HPDE6-E6E7 (cell line): Measurements from ENCODE around the gene DHRSX.
"Not testable (repeated sequence)": the region's sequence is repeated elsewhere in the genome, so short reads cannot be mapped to it uniquely, and the experiment has no call there.

Experiments used
- DNase-seq: peaks from one replicate; pipeline ENCODE4 v3.0.0; 2011; ENCODE audit warnings: missing footprints; ENCODE audit errors: extremely low spot score

The DHRSX gene

DNA sequence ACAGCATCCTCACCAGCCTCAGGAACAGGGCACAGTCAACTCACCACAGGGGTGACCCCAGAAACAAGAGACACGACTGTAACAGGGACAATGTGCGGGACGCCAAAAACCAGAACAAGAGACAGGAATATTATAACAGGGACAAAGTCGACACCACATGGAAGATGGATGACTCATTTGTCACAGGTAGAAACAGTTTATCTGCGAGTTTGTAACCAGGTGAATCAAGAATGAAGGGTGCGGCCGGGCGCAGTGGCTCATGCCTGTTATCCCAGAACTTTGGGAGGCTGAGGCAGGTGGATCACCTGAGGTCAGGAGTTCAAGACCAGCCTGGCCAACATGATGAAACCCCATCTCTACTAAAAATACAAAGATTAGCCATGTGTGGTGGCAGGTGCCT, 44.7 kb downstream of the DHRSX start:
- DNase-seq, result not testable (repeated sequence)

DNA sequence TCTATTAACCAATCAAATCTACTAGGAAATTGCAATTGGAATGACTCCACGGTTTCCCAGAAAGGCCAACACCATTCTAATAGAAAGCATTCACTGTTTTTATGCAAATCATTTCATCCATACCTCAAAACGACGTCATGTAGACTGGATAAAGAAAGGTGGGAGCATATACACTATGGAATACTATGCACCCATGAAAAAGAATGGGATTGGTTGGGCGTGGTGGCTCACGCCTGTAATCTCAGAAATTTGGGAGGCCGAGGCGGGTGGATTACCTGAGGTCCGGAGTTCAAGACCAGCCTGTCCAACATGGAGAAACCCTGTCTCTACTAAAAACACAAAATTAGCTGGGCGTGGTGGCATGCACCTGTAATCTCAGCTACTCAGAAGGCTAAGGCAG, 46.2 kb downstream of the DHRSX start:
- not testable (repeated sequence) for DNase-seq

DNA sequence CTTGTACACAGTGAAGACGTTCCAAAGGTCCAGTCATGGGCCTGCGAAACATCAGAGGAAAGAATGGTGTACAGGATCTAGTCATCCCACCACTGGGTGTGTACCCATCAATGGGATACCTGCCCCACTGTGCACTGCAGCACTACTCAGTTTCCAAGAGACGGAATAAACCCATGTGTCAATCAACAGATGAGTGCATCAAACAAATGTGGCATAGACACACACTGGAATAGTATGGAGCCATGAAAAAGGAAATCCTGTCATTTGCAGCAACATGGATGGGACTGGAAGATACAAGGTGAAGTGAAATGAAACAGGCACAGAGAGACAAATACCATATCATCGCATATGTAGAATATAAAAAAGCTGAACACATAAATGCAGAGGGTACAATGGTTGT, 48.0 kb downstream of the DHRSX start:
- no peak for DNase-seq

DNA sequence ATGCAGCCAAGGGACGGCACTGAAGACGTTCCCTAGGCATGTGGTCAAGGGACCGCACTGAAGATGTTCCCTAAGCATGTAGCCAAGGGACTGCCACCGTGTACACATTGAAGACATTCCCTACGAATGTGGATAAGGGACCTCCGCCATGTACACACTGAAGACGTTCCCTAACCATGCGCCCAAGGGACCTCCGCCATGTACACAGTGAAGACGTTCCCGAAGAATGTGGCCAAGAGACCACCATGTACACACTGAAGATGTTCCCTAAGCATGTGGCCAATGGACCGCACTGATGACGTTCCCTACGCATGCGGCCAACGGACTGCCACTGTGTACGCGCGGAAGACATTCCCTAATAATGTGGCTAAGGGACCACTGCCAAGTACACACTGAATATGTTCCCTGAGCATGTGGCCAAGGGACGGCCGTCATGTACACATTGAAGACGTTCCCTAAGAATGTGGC, 48.4 kb downstream of the DHRSX start:
- DNase-seq, result no peak

DNA sequence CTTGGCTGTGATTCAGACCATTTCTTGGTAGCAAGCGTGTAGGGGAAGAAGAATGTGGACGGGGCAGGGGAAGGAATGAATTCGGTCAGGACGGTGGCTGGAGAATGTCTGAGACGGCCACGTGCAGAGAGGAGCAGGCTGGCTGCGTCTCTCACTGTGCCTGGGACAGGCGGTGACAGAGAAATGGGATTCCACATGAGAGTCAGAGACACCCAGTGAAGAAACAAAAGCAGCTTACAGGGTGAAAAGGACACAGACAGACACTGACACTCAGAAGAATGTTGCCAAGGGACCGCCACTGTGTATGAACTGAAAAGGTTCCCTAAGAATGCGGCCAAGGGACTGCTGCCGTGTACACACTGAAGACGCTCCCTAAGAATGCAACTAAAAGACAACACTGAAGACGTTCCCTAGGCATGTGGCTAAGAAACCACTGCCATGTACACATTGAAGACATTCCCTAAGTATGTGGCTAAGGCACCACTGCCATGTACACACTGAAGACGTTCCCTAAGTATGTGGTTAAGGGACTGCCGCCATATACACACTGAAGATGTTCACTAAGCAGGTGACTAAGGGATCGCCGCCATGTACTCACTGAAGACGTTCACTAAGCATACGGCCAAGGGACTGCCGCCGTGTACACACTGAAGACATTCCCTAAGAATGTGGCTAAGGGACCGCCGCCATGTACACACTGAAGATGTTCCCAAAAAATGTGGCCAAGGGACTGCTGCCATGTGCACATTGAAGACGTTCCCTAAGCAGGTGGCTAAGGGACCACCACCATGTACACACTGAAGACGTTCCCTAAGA, 49.1 kb downstream of the DHRSX start:
- DNase-seq, result no peak

DNA sequence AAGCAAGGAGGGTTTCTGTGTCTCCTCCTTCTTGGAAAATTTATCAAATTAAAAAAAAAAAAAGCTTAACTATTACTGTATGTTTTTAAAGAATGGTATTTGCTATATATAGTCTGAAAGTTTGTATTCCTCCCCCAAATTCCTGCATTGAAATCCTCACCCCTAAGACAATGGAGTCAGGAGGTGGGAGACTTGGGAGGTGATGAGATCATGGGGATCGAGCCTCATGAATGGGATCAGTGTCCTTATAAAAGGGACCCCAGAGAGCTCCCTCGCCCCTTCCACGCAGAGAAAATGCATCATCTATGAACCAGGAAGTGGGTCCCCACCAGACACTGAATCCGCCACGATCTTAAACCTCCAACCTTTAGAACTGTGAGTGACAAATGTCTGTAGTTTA, 50.1 kb downstream of the DHRSX start:
- DNase-seq, result no peak

DNA sequence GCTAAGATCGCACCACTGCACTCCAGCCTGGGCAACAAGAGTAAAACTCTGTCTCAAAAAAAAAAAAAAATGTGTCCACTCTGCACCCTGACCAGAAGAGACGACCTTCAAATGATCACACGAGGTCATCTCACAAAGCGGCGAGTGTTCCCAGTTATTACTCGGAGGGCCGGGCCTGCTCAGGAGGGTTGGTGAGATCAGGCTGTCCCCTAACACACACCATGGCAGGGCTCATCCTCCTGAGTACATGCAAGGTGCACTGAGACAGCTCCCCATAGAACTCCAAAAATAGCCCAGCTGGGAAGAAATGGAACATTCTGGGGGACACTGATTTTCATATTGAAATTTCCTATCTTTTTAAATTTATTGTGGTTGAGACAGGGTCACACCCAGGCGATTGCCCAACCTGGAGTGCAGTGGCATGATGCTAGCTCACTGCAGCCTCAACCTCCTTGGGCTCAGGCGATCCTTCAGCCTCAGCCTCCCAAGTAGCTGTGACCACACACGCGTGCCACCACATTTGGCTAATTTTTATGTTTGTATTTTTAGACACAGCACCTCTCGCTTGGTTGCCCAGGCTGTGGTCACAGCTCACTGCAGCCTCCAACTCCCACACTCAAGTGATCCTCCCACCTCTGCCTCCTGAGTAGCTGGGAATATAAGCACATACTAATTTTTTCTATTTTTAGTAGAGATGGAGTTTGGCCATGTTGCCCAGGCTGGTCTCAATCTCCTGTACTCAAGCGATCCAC, 51.5 kb downstream of the DHRSX start:
- no peak for DNase-seq

DNA sequence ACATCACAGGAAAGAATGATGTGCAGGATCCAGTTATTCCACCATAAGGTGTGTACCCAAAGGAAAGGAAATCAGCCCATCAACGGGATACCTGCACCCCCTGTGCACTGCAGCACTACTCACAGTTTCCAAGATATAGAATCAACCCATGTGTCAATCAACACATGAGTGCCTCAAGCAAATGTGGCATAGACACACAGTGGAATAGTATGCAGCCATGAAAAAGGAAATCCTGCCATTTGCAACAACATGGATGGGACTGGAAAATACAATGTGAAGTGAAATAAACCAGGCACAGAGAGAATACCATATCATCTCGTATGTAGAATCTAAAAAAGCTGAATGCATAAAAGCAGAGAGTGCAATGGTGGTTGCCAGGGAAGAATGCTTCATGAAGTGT, 53.3 kb downstream of the DHRSX start:
- no peak for DNase-seq

DNA sequence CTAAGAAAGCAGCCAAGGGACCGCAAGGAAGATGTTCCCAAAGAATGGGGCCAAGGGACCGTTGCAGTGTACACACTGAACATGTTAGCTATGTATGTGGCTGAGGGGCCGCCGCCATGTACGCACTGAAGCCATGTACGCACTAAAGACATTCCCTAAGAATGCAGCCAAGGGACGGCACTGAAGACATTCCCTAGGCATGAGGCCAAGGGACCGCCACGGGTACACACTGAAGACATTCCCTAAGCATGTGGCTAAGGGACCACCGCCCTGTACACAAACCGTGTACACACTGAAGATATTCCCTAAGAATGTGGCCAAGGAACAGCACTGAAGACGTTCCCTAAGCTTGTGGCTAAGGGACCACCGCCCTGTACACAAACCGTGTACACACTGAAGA, 54.0 kb downstream of the DHRSX start:
- DNase-seq, result no peak

DNA sequence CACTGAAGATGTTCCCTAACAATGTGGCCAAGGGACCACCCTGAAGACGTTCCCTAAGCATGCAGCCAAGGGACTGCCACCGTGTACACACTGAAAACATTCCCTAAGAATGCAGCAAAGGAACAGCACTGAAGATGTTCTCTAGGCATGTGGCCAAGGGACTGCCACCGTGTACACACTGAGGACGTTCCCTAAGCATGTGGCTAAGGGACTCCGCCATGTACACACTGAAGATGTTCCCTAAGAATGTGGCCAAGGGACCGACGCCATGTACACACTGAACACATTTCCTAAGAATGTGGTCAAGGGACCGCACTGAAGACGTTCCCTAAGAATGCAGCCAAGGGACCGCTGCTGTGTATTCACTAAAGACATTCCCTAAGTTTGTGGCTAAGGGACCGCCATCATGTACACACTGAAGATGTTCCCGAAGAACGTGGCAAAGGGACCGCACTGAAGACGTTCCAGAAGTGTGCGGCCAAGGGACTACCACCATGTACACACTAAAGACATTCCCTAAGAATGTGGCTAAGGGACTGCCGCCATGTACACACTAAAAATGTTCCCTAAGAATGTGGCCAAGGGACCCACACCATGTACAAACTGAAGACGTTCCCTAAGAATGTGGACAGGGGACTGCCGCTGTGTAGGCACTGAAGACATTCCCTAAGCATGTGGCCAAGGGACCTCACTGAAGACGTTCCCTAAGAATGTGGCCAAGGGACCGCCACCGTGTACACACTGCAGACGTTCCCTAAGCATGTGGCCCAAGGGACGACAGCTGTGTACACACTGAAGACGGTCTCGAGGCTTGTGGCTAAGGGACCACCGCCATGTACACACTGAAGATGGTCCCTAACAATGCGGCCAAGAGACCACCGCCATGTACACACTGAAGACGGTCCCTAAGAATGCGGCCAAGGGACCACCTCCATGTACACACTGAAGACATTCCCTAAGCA, 54.8 kb downstream of the DHRSX start:
- no peak for DNase-seq

DNA sequence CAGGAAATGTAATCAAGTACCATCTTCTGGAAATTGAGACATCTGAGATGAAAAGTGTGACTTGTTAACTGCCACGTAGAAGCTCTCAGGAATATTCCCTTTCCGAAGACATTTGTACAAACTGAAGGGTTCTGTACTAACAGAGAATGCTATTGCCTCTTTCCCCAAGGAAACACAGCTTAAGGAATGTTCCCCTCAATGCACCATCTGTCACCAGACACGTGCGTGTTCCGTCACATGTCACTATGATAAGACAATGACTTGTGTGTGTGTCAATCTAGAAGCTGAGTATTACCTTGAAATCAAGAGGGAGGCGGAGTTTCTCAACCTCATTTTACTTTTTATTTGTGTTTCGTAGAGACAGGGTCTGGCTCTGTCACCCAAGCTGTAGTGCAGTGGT, 58.1 kb downstream of the DHRSX start:
- no peak for DNase-seq

DNA sequence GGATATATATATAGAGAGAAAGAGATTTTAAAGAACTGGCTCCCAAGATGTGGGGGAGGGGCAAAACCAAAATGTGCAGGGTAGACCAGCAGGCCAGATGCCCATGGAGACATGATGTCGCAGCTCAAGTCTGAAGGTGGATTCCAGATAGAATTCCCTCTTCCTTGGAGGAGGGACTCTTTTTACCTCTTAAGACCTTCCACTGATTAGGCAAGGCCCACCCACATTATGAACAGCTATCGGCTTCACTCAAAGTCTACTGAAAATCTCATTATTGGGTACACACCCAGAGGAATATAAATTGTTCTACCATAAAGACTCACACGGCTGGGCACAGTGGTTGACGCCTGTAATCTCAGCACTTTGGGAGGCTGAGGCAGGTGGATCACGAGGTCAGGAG, 59.3 kb downstream of the DHRSX start:
- DNase-seq, result no peak

DNA sequence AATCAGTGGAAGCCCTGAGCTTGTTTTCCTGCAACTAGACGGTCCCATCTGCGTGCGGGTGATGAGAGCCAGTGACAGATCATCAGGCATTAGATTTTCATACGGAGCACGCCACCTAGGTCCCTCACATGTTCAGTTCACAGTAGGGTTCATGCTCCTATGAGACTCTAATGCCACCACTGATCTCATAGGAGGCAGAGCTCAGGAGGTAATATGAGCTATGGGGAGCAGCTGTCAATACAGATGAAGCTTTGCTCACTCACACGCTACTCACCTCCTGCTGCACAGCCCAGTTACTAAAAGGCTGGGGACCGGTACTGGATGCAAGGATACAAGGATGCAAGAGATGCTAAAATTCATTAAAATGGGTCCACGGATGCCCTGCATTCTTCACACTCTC, 61.2 kb downstream of the DHRSX start:
- DNase-seq, result no peak

DNA sequence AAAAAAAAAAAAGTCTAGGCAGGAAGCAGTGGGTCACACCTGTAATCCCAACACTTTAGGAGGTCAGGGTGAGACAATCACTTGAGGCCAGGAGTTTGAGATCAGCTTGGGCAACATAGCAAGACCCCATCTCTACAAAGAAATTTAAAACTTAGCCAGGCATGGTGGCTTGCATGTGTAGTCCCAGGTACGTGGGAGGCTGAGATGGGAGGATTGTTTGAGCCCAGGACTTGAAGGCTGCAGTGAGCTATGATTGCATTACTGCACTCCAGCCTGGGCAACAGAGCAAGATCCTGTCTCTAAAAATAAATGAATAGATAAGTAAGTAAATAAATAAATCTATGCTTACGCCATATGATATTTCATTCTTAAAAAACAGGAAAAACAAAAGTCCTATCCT, 65.3 kb downstream of the DHRSX start:
- no peak for DNase-seq

DNA sequence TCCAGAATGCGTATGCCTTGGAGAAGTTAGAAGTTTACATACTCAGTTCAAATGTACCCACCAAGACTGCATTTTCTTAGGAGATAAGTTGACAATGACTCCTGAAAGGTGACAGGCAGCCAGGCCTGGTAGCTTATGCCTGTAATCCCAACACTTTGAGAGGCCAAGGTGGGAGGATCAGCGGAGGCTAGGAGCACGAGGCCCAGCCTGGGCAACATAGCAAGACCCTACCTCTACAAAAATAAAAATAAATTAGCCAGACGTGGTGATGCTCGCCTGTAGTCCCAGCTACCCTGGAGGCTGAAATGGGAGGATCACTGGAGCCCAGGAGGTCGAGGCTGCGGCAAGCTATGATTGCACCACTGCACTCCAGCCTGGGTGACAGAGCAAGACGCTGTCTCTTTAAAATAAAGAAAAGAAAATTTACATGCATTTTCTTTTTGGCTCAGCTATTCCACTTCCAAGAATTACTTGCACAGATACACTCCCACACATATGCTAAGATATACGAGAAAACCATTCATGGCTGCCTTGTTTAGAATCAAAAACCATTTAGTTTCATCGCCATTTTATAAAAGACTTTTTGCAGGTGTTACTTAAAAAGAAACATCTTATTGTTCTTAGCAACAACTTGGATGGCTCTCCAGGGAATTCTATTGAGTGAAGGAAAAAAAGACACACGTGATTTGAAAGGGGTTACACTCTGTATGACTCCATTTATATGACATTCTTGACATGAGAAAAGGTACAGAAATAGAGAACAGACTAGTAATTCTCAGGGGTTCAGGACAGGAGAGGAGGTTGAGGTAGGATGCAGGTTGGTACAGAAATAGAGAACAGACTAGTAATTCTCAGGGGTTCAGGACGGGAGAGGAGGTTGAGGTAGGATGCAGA, 66.3 kb downstream of the DHRSX start:
- no peak for DNase-seq

DNA sequence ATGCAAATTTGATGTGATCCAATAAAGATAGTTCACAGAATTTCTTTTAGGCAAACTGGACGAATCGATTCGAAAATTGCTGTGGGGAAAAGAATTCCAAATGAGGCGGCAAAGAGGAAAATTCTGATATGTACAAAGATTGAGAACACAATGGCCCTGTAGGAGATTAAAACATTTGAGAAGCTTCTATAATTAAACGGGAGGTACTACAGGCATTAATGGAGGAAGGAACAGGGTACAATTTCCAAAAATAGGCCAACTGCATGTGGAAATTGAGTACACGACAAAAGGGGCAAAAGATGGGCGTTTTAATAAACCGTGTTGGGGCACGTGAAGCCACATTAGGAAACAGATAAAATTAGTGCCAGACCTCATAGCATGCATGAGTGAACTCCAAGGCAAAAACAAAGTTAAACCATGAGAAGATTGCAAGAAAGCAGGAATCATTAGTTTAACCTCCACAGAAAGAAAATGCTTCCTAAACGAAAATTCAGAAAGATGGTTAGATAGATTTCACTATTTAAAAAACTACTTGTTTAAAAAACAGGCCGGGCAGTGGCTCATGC, 68.4 kb downstream of the DHRSX start:
- no peak for DNase-seq

DNA sequence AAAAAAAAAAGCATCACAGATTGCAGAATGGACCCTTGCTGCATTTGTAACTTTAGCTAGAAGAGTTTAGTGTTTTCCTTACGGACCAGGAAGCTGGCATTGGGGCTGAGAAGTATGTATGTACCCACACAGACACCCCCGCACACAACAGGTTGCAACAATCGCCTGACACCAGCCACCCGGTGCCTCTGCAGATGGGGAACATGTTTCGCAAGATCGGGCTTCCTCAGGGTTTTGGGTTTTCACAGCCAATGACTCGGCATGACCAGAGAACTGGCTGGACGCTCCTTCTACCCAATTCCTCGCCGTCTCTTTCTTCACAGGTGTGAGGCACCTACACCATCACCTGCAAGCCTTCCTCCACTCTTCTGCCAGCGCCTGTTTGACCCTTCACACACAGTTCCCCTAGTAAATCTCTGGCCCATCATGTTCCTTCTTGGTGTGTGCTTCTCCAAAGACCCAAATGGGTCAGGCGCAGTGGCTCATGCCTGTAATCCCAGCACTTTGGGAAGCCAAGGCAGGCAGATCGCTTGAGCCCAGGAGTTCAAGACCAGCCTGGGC, 70.4 kb downstream of the DHRSX start:
- no peak for DNase-seq

DNA sequence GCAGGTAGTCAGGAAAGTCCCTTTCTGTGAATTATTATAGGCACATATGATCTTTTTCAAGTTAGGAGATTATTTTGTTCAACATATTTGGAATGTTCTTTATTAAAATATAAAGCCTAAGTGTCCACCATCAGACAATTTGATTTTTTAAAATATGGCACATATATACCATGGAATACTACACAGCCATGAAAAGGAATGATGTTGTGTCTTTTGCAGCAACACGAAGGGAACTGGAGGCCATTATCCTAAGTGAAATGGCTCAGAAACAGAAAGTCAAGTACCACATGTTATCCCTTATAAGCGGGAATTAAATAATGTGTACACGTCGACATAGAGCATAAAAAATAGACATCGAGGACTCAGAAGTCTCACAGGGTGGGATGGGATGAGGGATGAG, 73.0 kb downstream of the DHRSX start:
- no peak for DNase-seq

DNA sequence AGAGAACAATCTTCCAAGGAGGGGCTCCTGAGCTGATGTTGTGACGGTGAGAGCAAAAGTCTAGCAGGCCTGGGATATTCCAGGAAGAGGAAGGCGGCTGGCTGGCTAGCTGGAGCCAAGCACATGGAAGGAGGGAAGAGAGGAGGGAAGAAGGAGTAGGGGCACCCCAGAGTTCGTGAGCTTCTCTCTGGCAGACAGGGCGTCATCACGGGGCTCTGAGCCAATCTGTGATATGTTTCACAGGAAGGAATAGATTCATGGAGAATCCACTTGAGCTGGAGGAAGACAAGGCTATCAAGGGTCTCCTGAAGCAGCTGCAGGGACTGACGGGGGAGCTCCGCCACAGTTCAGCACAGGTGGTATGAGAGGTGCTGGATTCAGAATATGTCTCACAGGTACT, 73.6 kb downstream of the DHRSX start:
- no peak for DNase-seq

DNA sequence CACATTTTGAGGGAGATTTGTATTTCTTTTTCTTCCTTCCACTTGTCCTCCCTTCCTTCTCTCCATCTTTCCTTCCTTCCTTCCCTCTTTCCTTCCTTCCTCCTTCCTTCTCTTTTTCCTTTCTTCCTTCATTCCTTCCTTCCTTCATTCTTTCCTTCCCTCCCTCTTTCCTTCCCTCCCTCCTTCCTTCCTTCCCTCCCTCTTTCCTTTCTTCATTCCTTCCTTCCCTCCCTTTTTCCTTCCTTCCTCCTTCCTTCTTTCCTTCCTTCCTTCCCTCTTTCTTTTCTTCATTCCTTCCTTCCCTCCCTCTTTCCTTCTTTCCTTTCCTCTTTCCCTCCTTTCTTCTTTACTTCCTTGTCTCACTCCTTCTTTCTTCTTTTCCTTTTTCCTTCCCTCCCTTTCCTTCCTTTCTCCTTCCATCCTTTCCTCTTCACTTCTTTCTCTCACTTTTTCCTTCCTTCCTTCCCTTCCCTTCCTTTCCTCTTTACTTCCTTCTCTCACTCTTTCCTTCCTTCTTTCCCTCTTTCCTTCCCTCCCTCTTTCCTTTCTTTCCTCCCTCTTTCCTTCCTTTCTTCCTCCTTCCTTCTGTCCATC, 74.4 kb downstream of the DHRSX start:
- no peak for DNase-seq
